GM18870 (cell line): ENCODE data around the gene CCDC90B.

Source experiments
- ATAC-seq: cut with Tn5 transposase; IDR thresholded peaks from one replicate; pipeline ENCODE4 v1.9.1; 2021; ENCODE audit warnings: moderate library complexity; ENCODE audit not compliant: unreplicated experiment

CCDC90B gene

DNA sequence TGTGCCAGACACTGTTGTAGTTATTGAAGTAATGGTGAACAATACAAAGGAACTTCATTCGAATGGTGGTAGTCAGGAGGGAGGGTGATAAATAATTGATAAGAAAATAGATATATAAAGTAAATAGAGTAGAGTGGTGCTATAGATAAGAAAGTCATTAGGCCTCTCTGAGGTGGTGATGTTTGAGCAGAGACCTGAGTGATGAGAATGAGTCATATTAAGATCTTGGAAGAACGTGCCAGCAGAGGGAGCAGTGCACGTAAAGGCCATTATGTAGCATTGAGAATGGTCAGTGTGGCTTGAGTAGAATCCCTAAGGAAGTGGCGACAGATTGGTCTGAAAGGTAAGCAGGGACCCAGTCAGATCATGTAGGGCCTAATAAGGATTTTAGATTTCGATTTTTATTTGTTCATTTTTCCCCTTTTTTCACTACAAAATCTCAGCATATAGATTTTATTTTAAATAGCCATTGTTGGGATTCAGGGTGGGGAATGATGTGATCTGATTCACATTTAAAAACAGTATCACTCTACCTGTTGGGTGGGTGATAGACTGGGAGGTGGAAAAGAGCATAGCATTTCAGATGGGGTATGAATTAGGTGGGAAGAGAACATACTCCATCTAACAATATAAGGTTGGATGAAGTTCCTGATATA lies 44.7 kb downstream of the CCDC90B start:
- ATAC-seq = peak; percentile 81

DNA sequence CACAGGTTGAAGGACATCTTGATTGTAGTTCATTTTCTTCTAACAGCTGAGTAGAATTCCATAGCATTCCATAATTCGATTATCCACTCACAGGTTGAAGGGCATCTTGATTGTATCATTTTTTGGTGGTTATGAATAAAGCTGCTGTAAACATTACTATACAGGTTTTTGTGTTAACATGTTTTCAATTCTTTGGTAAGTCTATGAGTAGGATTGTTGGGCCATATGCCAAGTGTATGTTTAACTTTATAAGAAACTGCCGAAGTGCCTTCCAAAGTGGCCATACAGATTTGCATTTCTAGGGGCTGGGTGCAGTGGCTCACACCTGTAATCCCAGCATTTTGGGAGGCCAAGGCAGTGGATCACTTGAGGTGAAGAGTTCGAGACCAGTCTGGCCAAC lies 48.1 kb downstream of the CCDC90B start:
- no peak for ATAC-seq

DNA sequence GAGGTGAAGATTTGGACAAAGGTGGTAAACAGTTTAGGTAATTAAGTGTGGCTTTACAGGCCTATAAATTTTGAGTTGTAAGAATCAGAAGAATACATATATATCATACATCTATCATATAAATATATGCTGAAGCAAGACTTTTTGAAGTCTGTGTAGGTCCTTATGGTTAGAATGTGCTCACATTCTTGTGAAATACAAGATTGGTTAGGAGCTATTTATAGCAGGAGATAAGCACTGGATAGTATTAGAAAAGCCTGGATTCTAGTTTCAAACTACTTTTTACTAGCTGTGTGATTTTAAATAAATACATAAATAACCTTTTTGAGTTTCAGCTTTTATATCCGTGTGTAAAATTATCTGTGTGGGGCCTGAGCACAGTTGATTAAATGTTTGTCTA lies 50.3 kb downstream of the CCDC90B start:
- ATAC-seq = no peak

DNA sequence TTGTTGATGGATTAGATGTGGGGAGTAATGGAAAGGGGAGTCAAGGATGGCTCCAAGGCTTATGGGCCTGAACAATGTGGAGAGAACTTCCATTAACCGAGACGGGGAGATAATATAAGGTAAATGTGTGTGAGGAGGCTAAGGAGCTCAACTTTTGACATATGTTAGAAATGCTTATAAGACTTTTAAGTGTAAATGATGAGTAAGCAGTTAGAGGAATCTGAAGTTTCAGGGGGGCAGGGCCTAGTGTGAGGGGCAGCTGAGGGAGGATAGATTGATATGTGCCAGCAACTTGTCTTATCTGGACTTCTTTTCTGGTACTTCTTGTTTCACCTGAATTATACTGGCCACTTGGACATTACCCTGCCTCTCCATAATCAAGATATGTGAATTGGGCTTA lies 62.7 kb downstream of the CCDC90B start:
- no peak for ATAC-seq

DNA sequence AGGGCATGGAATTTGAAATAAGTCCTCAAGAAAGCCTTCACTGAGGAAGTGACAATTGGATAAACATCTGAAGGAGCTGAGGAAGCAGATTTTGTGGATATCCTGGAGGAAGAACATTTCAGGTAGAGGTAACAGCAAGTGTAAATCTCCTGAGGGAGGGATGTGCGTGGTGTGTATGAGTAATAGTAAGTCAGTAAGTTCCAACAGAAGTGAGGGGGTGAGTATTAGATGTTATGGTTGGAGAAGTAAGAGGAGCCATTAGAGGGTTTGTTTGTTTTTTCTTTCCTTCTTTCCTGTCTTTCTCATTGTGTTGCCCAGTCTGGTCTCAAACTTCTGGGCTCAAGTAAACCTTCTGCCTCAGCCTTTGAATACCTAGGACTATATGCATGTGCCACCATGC lies 63.7 kb downstream of the CCDC90B start:
- ATAC-seq = no peak

DNA sequence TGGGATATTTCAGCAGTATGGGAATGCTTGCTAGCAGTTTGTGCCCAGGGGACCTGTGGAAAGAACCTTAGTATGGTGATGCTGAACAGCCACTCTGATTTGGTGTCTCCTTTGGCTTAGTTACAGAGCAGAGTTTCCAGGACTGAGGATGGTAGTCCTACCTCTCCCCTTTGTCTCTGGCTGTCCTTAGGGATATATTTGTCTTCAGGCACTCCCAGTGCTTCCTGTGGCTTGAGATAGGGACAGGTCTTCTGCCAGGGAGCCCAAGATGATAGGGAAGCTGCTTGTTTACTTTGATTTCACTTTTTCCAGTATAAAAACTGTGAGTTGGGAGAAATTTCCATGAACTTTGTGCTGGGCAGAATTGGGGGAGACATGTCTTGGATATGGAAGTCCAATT lies 64.5 kb downstream of the CCDC90B start:
- no peak for ATAC-seq

DNA sequence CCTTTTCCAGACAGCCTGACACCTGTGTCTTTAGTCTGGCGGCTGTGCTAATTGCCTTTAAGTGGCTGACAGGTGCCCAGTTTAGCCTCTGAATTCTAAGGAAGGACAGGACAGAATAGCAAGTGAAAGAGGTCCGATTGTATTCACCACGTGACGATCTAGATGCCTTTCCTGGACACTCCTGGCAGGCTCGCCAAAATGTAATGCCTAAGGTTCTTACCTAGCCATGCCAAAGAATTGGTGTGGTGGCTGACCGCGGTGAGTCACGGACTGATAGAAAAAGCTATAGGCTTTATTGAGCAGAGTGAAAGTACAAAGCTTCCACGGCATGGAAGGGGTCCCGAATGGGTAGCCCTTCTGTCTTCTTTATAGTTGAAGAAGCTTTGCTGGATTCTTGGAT lies 65.9 kb downstream of the CCDC90B start:
- no peak for ATAC-seq

DNA sequence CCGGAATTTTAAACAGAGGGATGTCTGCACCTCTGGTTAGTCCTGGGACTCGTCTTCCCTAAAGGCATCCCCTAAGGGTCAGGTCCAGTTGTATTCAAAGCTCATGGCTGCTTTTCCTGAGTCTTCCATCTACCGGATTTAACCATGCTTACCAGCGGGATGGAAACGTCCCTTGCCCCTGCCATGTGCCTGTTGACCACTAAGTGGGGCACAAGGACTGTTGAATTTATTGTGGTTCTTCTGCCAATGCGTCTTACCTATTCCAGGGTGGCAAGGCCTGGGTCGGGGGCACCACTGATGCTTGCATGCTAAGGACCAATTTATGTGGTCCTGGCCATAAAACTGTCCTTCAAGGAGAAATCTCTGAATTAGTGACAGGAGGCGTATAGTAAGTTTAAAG lies 67.1 kb downstream of the CCDC90B start:
- ATAC-seq = no peak
